GM18517 (cell line): Measurements from ENCODE around the gene HCLS1.
A peak's percentile ranks its signal among the peaks of the same experiment; 100 is the strongest.
"Not testable (repeated sequence)": the region's sequence is repeated elsewhere in the genome, so short reads cannot be mapped to it uniquely, and the experiment has no call there.

Experiments used
- ATAC-seq: cut with Tn5 transposase; IDR thresholded peaks from one replicate; pipeline ENCODE4 v1.9.1; 2021; ENCODE audit warnings: mild to moderate bottlenecking, moderate library complexity; ENCODE audit not compliant: unreplicated experiment

The HCLS1 gene, protein sequence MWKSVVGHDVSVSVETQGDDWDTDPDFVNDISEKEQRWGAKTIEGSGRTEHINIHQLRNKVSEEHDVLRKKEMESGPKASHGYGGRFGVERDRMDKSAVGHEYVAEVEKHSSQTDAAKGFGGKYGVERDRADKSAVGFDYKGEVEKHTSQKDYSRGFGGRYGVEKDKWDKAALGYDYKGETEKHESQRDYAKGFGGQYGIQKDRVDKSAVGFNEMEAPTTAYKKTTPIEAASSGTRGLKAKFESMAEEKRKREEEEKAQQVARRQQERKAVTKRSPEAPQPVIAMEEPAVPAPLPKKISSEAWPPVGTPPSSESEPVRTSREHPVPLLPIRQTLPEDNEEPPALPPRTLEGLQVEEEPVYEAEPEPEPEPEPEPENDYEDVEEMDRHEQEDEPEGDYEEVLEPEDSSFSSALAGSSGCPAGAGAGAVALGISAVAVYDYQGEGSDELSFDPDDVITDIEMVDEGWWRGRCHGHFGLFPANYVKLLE

GRCh38 chr3:121660356-121661171 is at the start of gene HCLS1:
TSS of gene HCLS1 (minus strand) at chr3:121660903. CDS start at chr3:121658347, 2,556 bp downstream.
- peak; percentile 81 for ATAC-seq

GRCh38 chr3:121710347-121710746 is 49.6 kb upstream of the HCLS1 start:
- no peak for ATAC-seq

DNA sequence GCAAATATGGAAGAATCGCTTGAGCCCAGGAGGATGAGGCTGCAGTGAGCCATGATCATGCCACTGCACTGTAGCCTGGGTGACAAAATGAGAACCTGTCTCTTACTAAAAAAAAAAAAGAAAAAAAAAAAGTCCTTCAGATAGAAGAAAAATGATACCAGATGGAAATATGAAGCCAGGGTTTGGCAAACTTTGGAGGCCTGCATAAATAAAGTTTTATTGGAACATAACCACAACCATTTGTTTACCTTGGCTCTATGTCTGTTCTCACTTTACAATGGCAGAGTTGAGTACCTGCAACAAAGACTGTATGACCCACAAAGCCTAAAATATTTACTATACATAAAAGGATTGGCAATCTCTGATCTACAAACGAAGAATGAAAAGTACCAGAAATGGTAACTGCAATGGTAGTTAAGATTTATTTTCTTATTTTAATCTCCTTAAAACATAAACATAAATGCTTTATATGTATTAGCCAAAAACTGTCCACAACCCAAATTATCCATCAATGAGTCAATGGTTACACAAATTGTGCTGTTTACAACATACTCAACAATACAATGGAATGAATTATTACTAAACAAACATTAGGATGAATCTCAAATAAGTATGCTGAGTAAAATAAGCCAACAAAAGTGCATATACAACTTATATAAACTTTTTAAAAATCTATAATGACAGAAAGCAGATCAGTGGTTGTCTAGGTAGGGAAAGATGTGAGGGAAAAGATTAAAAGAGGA is 47.0 kb upstream of the HCLS1 start:
- no peak for ATAC-seq

DNA sequence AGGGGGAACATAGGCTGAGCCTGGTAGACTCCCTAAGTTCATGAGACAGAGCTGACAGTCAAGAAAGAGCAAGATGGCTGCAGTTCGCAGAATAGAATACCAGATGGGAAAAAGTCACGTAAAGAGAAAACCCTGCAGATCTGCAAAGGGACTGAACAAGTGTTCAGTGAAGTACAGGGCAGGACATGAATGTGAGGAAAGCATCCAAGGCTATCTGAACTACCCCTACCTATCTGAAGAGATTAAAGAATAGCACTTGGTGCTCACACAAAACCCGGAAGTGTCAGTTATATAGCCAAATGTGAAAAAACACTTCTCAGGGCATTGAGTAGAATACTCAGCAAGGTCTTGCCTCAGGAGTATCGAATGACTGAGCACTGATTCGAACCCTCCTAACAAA is 44.8 kb upstream of the HCLS1 start:
- ATAC-seq: no peak

GRCh38 chr3:121703973-121704372 is 43.3 kb upstream of the HCLS1 start:
- no peak for ATAC-seq

DNA sequence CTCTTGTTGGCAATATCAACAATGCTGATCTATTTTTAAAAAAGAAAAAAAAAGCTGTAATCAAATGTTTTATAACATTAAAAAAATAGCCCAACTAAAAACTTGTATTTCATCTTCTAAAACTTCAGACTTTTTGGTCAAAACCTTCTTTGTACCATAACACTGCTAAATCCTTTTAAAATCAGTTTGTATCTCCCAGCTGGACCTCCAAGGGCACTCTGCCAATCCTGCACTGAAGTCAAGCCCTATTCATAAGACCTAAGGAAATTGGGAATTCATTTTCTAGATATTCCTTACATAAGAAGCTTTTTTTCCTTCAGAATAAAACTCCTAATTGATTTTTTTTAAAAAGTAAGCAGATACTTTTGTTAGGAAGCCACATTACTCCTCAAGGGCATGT is 38.2 kb upstream of the HCLS1 start:
- no peak for ATAC-seq

DNA sequence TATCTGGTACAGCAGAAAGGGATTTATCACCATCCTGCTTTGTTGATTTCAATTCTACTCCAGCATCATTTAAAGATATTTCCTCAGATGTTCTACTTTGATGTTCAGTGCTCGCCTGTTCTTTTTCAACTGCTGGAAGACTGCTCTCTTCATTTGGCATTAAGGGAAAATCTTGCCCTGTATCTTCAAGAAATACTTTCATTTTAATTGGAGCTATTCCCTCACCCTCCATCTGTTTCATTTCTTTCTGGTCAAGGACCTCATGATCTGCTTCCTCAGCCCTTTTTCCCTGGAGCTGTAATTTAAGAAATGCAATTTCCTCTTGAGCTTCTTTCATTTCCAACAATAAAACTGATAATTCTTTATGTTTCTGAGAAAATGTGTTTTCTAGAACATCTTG is 37.8 kb upstream of the HCLS1 start:
- no peak for ATAC-seq

DNA sequence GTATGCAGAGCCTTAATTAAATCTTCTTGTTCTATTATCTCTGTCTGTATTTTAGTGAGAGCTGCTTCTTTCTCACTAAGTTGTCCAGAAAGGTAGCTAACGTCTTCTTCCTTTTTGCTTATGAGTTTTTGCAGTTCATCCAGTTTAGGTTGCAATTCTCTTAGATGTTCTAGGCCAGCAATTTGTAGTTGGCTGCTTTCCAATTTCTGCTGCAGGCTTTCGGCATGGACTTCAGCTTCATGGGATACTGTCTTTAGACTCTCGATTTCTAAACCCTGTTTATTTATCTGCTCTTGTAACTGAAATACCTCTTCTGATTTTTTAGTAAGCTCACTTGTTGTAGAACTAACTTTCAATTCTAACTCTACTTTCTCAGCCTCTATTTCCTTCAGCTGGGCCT is 35.5 kb upstream of the HCLS1 start:
- no peak for ATAC-seq

DNA sequence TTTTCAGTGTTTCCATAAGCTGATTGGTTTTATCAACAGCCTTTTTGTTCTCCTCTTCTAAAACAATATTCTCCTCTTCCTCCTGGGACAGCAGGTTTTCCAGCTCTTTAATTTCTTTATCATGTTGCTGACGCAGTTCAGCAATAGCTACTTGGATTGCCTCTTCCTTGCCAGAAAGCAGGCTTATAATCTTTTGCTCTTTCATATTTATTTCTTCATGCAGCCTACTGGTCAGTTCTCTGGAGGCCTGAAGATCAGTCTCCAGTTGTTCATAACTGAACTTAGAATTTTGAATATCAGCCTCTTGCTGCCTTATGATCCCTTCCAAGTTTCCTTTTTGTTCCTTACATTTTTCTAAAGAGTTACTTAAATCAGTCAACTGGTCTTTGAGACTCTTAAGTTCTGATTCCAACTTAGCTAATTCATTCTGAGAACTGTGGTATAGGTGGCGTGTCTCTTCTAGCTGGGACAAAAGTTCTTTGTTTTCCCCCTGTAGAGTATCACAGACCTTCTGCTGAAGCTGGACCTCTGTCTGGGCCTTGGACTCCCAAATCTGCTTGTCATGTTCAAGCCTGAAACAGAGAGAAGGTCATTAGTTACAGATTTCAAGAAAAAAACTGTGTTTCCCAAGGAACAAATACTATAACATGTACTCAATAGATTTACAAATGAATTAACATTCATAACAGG is 31.5 kb upstream of the HCLS1 start:
- ATAC-seq: no peak

- ATAC-seq: peak; percentile 74
Observed at GRCh38 chr3:121690777-121691405, 30.2 kb upstream of the HCLS1 start.

DNA sequence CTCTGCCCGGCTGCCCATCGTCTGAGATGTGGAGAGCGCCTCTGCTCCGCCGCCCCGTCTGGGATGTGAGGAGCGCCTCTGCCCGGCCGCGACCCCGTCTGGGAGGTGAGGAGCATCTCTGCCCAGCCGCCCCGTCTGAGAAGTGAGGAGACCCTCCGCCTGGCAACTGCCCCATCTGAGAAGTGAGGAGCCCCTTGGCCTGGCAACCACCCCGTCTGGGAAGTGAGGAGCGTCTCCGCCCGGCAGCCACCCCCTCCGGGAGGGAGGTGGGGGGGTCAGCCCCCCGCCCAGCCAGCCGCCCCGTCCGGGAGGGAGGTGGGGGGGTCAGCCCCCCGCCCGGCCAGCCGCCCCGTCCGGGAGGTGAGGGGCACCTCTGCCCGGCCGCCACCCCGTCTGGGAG is 28.0 kb upstream of the HCLS1 start:
- ATAC-seq: not testable (repeated sequence)

DNA sequence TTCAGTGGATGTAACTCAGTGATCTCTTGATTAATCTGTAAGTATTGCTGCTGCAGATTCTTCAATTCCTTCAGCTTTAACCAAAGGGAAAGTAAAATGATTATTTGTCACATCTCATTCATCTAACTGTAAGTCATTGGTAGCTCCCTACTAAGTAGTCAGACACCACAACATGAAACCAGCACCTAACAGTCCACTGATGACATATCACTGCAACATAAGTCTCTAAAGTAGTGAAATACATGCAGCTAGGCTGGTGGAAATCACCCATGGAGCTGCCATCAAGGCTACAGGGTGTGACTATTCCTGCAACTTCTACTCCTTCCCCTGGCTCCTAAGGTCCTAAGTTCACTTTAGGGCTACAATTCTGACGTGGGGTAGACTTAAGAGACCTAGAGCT is 21.1 kb upstream of the HCLS1 start:
- no peak for ATAC-seq

DNA sequence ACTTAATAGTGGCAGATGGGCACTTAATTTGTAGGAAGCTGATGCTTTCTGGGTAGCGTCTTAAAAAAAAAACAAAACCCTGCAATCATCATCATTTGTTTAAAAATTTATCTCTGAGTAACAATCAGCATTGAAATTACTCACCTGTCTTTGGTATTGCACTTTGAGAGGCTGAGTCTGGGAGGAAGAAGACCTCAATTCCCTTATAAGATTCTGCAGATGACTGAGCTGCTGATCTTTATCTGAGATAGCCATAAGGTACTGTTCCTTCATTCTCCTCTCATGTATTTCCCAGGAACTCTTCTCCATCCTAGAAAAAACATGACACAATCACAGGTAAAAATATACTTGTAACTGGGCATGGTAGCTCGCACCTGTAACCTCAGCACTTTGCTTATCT is 16.4 kb upstream of the HCLS1 start:
- ATAC-seq: no peak

DNA sequence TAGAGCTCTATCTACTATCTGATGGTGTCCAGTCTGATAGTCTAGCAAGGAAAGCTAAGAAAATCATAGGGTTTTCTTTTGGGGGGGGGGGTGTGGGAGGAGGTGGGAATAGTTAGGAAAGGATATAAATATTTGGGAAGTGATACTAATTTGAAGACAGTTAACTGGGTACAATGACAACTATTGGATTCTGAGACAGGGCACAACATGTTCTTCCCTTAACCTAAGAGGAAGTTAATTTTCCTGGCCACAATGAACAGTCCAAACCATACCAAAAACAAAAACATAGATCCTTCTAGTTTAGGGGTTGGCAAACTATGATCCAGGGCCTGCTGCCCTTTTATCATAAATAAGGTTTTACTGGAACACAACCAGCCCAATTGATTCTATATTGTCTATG is 10.0 kb upstream of the HCLS1 start:
- no peak for ATAC-seq

DNA sequence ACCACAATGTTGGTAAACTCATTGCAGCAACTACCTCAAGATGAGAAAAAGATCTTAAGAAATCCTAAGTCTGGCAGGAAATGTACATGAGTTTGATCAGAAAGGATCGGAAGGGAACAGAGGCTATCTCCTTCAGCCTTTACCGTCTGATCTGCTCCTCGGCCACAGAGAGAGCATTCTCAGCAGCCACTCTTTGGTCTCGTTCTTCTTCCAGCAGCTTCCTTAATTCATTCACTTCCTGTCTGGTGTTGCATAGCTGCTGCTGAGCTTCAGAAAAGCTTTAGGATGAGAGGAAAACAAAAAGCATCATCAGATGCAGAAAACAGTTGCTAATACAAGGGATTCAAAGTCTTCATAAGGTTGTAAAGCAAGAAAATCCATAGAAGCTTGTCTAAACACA is 6.6 kb upstream of the HCLS1 start:
- ATAC-seq: no peak

GRCh38 chr3:121665488-121665887 is 4.8 kb upstream of the HCLS1 start:
- ATAC-seq: no peak

- ATAC-seq: no peak
Observed at GRCh38 chr3:121663171-121663847, 2.6 kb upstream of the HCLS1 start.

DNA sequence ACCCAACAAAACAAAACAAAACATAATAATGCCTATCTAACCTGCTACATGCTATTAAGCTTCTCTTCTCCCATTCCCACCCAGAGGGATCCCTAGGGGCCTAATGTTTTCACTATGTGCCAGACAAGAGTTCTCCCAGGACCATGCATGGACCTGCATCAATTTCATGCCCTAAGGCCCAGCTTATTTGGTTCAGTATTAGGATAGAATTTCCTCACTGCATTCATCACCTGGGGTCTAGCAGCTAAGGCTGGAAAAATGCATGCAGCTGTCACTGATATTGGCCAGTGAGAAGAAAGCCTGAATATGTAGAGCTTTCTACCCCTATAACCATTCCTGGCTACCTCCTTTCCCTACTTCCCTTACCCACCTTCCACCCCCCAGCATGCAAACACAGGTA is 2.0 kb upstream of the HCLS1 start:
- no peak for ATAC-seq

GRCh38 chr3:121661376-121661775 is 673 bp upstream of the HCLS1 start:
- no peak for ATAC-seq

- no peak for ATAC-seq
Observed at GRCh38 chr3:121659586-121659985, 1.1 kb downstream of the HCLS1 start.
